HG03432 (cell line): ENCODE measurements around the gene BAX.
A peak's percentile ranks its signal among the peaks of the same experiment; 100 is the strongest.

ENCODE experiments used
- ATAC-seq: cut with Tn5 transposase; IDR thresholded peaks from one replicate; pipeline ENCODE4 v1.9.1; 2021; ENCODE audit warnings: mild to moderate bottlenecking, moderate library complexity; ENCODE audit not compliant: unreplicated experiment

Gene BAX

DNA sequence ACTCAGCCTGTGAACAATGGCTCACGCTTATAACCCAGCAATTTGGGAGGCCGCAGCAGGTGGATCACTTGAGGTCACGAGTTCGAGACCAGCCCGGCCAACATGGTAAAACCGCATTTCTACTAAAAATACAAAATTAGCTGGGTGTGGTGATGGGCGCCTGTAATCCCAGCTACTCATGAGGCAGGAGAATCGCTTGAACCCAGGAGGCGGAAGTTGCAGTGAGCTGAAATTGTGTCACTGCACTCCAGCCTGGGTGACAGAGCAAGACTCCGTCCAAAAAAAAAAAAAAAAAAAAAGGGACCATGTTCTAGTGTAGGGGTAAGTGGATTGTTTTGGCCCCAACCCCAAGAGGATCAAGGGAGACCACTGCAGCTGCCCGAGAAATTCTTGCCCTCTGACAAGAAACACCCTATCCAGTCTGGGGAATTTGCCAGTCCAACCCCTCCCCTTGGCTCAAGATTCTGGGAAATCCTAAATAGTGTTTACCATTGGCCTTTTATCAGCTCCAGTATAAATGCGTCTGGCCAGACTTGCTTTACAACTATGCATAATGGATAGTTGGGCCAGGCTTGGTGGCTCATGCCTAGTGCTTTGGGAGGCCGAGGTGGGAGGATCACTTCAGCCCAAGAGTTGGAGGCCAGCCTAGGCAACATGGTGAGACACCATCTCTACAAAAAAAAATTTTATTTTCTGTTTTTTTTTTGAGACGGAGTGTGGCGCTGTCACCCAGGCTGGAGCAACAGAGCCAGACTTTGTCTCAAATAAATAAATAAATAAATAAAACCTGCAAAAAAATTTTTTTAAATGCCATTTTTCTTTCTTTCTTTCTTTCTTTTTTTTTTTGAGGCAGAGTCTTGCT, 26.3 kb upstream of the BAX start:
- ATAC-seq = no peak

DNA sequence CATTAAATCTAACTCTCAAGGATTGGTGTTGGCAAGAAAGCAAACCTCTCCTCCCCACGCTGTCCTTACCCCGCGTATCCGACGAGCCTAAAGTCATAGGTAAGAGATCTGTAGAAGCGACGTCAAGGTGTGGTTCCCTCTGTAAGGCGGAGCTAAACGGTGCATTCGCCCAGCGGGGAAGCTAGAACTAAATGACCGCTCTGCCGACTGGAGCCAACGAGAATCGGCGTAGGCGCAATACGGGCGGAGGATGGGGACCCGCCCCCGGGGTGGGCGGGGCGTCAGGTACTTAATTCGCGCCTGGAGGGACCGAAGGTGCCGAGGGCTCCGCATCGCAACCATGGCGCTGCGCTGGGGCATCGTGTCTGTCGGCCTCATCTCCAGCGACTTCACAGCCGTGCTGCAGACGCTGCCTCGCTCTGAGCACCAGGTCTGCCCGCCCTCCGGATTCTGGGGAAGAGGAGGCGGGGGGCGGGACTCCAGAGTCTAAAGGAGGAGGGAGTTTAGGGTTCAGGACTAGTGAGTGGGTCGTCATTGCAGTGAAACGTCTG, 21.2 kb upstream of the BAX start, which contains the start of gene DHDH:
DHDH (plus strand) TSS at position 318 of the 551 bp plus-strand sequence; CDS start at position 341, 23 bp downstream.
- peak; percentile 43 for ATAC-seq

GRCh38 chr19:48934837-48935236, 19.8 kb upstream of the BAX start:
- no peak for ATAC-seq

DNA sequence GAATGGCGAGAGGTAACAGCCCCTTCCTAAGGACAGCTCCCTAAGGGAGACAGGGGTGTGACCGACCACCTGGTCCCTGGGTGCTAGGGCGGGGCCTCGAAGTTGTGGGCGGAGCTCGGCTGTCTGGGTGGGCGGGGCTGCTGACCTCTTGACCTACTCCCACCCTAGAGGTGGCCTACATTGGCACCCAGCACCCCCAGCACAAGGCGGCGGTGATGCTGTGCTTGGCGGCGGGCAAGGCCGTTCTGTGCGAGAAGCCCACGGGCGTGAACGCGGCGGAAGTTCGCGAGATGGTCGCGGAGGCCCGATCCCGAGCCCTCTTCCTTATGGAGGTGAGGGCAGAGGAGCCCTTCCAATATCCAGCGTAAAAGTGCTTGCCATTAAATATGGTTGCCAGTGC, 18.8 kb upstream of the BAX start:
- ATAC-seq = no peak

DNA sequence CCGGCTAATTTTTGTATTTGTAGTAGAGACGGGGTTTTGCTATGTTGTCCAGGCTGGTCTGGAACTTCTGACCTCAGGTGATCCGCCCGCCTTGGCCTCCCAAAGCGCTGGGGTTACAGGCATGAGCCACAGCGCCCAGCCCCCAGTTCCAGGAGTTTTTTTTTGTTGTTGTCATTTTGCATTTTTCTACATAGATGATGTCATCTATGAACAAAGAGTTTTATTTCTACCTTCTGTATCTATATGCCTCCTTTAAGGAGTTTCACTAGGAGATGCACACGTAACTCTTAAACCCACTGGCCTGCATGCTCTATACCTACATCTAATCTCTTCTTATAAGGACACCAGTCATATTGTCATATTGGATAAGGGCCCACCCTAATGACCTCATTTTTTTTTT, 16.4 kb upstream of the BAX start:
- no peak for ATAC-seq

GRCh38 chr19:48940902-48941301, 13.8 kb upstream of the BAX start:
- no peak for ATAC-seq

GRCh38 chr19:48943081-48943480, 11.6 kb upstream of the BAX start:
- no peak for ATAC-seq

GRCh38 chr19:48945415-48945814, 9.3 kb upstream of the BAX start:
- no peak for ATAC-seq

- no peak for ATAC-seq
Measured at GRCh38 chr19:48945817-48946216, 8.9 kb upstream of the BAX start.

DNA sequence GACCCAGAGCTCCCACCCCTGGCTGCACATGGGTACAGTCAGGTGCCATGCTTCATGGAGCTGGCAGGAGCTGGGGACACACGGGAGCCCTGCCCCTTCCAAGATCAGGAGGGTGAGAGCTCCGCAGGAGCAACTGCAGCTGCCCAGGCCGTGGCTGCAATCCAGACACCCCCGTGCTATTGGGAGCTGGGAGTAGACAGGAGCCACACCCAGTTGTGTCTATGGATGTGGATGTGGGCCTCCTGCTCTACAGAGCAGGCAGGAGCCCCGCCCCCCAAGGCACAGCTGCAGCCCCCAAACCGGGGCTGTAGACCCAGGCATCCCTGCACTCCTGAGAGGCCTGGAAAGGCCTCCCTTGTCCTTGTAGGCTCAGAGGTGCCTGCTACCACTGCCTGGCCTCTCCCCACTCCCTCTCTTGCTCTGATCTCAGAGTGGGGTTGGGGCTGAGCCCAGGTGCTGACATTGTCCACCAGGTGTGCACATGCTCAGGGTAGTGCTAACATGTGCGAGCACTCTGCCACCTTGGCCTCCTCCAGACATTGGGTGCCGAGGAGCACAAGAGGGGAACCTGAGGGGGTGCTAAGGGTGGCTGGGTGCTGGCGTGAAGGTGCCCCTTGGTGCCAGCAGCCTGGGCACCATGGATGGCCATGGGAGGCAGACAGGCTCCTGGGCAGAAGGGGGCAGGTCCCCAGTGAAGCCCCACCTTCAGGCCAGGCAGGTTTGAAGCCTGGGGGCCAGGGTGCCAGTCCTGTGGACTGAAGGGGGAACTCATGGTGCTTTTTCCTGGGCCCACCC, 8.0 kb upstream of the BAX start:
- ATAC-seq = no peak

DNA sequence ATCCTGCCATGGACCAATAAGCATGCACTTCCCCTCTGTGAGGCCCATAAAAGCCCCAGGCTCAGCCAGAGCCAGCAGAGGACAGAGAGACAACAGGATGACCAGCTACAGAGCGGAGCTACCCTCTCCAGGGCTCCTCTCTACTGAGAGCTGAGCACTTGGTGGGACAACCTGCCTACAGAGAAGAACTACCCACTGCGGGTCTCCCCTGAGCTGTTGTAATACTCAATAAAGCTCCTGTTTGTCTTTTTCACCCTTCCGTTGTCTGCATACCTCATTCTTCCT, 7.5 kb upstream of the BAX start:
- no peak for ATAC-seq

- ATAC-seq = no peak
Measured at GRCh38 chr19:48950159-48950558, 4.5 kb upstream of the BAX start.

DNA sequence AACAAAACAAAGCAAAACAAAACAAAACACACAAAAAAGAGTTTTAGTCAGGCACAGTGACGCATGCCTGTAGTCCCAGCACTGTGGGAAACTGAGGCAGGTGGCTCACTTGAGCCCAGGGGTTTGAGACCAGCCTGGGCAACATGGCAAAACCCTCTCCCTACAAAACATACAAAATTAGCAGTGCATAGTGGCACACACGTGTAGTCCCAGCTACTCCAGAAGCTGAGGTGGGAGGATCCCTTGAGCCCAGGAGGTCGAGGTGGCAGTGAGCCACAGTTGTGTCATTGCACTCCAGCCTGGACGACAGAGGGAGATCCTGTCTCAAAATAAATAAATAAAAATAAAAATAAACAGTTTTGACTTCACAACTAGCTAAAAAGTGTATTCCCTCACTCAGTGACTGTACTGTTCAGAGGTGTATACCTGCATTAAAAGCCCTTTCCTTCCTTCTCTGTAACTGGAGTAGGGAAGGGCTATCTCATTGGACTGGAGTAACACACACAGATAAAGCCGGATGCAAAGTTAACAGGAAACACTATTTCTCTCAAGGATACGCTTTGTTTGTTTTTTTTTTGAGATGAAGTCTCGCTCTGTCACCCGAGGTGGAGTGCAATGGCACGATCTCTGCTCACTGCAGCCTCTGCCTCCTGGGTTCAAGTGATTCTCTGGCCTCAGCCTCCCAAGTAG, 3.7 kb upstream of the BAX start:
- ATAC-seq = no peak

- ATAC-seq = no peak
Measured at GRCh38 chr19:48953141-48953540, 1.5 kb upstream of the BAX start.

GRCh38 chr19:48953990-48954594, 583 bp upstream of the BAX start:
- no peak for ATAC-seq

GRCh38 chr19:48955308-48955958, 758 bp downstream of the BAX start:
- ATAC-seq = no peak

DNA sequence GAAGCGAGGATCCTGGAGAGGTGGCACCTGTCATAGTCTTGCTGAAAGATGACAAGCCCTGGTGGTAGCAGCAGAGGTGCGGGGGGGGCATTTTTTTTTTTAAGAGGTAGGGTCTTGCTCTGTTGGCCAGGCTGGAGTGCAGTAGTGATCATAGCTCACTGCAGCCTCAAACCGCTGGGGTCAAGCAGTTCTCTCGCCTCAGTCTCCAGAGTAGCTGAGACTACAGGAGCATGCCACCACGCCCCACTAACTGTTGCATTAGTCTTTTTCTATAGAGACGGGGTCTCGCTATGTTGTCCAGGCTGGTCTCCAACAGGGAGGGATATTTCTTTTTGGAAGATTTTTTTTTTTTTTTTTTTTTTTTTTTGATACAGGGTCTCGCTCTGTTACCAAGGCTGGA, 3.3 kb downstream of the BAX start:
- no peak for ATAC-seq

DNA sequence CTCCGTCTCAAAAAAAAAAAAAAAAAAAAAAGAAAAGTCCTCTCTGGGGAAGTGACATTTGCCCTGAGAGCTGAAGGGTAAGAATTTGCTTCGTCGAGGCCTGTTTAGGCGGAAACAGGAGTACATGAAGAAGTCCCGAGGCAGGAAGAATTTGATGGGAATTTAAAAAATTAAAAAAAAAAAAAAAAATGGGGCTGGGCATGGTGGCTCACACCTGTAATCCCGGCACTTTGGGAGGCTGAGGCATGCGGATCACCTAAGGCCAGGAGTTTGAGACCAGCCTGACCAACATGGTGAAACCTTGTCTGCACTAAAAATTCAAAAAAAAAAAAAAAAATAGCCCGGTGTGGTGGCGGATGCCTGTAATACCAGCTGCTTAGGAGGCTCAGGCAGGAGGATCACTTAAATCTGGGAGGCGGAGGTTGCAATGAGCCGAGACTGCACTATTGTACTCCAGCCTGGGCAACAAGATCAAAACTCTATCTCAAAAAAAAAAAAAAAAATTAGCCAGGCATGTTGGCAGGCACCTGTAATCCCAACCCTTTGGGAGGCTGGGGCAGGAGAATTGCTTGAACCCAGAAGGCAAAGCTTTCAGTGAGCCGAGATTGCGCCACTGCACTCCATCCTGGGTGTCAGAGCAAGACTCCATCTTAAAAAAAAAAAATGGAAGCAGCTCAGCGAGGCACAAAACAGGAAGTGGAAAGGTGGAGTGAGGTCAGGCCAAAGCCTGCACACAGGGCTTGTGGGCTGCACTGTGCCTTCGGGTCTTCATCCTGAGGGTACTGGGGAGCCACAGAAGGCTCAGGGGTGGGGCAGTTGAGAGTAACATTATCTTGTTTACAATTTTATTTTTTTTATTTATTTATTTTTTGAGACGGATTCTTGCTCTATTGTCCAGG, 4.9 kb downstream of the BAX start:
- no peak for ATAC-seq

DNA sequence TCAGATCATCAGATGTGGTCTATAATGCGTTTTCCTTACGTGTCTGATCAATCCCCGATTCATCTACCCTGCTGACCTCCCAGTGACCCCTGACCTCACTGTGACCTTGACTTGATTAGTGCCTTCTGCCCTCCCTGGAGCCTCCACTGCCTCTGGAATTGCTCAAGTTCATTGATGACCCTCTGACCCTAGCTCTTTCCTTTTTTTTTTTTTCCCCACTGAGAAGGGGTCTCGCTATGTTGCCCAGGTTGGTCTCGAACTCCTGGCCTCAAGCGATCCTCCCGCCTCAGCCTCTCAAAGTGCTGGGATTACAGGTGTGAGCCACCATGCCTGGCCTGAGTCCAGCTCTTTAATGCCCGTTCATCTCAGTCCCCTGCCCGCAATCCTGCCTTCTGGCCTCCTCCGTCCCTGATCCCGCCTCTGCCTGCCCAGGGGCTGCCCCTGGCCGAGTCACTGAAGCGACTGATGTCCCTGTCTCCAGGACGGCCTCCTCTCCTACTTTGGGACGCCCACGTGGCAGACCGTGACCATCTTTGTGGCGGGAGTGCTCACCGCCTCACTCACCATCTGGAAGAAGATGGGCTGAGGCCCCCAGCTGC, 6.5 kb downstream of the BAX start:
- ATAC-seq = no peak
